HG02678 (cell line): ENCODE data around the gene KRT83.
"Not testable (repeated sequence)": the region's sequence is repeated elsewhere in the genome, so short reads cannot be mapped to it uniquely, and the experiment has no call there.

Experiments used
- ATAC-seq: cut with Tn5 transposase; IDR thresholded peaks from one replicate; pipeline ENCODE4 v1.9.1; 2021; ENCODE audit warnings: mild to moderate bottlenecking, moderate library complexity; ENCODE audit not compliant: unreplicated experiment

KRT83 gene

DNA sequence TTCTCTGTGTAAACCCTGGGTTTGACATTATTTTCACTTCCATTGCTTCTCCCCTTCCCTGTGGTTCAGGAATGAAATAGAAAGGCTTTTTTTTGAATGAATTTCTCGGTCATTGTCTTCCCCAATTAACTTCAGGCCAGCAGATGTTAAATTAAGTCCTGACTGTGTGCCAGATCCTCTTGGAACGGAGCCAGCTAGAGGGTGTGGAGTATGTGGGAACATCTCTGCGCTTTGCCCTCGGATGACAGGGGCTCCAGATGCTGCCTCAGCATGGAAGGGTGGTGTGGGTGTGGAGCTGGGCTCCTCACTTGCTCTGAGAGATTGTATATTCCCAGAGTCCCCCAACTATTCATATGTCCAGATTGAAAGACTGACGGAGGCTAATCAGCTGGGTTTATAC lies 33.0 kb upstream of the KRT83 start:
- ATAC-seq, result no peak

DNA sequence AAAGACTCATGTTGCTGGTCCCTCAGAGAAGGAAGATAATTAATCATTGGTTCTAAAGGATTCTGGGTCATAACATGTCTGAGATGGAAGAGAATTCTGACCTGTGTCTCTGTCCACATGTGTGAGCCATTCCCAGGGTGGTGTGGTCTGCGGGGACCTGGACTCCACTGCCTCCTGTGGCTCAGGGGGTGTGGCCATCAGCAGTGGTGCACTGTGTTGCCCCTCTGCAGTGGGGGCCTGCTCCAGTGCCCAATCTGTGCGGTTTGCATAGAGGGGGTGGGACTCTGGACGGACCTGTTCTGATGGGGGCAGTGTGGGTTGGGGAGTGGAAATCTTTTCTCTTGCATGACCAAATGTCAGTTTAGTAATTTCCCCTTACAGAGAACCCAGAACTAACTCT lies 32.6 kb upstream of the KRT83 start:
- no peak for ATAC-seq

GRCh38 chr12:52352951-52353350 lies 31.8 kb upstream of the KRT83 start:
- ATAC-seq, result no peak

GRCh38 chr12:52351196-52352059 lies 30.2 kb upstream of the KRT83 start:
- no peak for ATAC-seq

DNA sequence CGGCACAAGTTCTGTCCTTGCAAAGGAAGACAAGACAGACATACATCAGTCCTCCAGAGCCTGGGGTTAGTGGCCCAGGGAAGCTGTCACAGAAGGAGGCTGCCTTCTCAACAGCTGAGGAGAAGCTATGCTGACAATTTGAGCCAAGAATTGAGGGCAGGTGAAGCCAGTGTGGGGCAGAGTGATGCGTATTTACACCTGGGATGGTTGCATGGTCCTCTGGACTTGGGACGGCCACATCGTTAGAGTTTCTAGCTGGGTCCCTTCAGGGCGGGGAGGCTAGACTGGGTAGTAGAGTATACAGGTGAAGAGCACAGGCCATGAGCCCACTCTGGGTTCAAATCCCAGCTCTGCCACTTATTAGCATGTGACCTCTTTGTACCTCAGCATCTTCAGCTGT lies 29.6 kb upstream of the KRT83 start:
- ATAC-seq, result no peak

- ATAC-seq, result no peak
Measured at GRCh38 chr12:52350021-52350620, 28.9 kb upstream of the KRT83 start.

GRCh38 chr12:52349196-52349595 lies 28.0 kb upstream of the KRT83 start:
- ATAC-seq, result no peak

GRCh38 chr12:52347551-52348510 lies 26.6 kb upstream of the KRT83 start:
- no peak for ATAC-seq

GRCh38 chr12:52347016-52347415 lies 25.8 kb upstream of the KRT83 start:
- no peak for ATAC-seq

- no peak for ATAC-seq
Measured at GRCh38 chr12:52346593-52346992, 25.4 kb upstream of the KRT83 start.

DNA sequence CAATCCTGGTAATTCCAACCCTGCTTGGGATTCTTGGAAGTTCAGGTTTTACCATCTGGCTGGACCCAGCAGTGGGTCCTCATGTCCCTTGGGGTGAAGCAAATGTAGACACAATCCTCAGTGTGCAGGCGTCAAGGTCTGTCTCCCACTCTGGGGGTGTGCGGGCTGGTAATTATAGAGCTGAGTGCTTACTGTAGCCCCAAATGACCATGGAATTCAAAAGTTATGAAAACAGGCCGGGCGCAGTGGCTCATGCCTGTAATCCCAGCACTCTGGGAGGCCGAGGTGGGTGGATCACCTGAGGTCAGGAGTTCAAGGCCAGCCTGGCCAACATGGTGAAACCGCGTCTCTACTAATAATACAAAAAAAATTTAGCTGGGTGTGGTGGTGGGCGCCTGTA lies 23.8 kb upstream of the KRT83 start:
- ATAC-seq, result not testable (repeated sequence)

- no peak for ATAC-seq
Measured at GRCh38 chr12:52344111-52344510, 22.9 kb upstream of the KRT83 start.

GRCh38 chr12:52343550-52343949 lies 22.4 kb upstream of the KRT83 start:
- no peak for ATAC-seq

- no peak for ATAC-seq
Measured at GRCh38 chr12:52342781-52343490, 21.7 kb upstream of the KRT83 start.

GRCh38 chr12:52341066-52341580 lies 19.9 kb upstream of the KRT83 start:
- ATAC-seq, result no peak

DNA sequence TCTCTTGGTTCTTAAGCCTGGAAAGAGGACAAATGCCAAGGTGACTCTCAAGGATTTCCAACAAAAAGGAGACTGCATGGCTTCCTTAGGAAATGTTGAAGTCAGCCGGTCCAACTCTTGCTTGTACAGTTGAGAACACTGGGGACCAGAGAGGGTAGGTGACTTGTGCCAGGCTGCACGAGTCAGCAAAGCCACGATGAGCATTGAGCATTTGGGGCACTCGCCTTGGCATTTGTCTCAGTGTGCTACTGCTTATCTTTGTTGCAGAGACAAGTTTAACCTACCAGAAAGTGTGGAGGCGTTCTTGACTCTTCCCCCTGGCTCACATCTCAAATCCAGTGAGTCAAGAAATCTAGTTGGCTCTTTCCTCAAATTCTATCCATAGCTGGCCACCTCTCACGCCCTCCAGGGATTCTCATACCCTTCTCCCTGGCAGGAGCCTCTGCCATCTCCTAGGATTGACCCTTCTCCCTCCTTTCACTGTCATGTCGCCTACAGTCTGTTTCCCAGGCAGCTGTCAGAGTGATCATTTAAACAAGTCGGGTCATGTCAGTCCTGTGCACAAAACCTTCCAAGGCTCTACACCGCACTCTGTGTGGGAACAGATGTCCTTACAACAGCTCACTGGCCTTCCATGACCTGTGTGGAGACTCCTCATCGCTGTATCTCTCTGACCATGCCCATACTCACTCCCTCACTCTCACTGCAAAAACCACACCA lies 17.2 kb upstream of the KRT83 start:
- no peak for ATAC-seq

GRCh38 chr12:52337054-52337453 lies 15.9 kb upstream of the KRT83 start:
- no peak for ATAC-seq

- no peak for ATAC-seq
Measured at GRCh38 chr12:52336641-52337040, 15.4 kb upstream of the KRT83 start.

GRCh38 chr12:52335598-52336262 lies 14.5 kb upstream of the KRT83 start:
- ATAC-seq, result no peak
